A673 (cell line): ENCODE results near the gene MPHOSPH6.

Experiments
- EZH2 ChIP-seq: fragments of 200-600 bp; sonication (generic); IDR thresholded peaks from 2 replicates; pipeline ENCODE4 v1.6.1; 2017; ENCODE audit warnings: borderline replicate concordance, low read depth, mild to moderate bottlenecking, mixed read lengths, antibody characterized with exemption, low read length; ENCODE audit not compliant: poor library complexity, severe bottlenecking
- TF ChIP-seq, protein P1 (sequence below): fragments of 300-800, 200-600 bp; sonication (generic); conservative IDR thresholded peaks from 2 replicates; pipeline ENCODE4 v1.5.1; 2017; ENCODE audit warnings: low read depth, mild to moderate bottlenecking, antibody characterized with exemption, low read length, moderate library complexity, mixed read lengths

DNA sequence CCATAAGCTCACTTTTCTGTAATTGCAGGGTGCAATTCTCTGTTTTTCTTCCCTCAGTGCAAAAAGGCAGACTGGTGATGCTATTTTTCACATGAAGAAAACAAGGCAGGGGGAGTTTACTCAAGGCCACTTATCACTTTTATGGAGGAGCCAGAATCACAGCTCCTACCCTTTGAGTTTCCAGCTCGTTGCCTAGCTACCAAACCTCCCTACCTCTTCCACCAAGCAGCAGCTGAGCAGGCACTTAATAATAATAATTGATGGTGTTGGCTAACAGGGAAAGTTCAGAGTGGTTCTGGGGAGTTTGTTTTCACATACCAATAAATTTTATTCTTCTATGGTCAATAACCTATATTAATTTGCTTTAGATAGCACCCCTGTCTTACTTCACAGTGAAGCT is 31.9 kb upstream of the MPHOSPH6 start:
- TF ChIP-seq EZH2 = no peak
- TF ChIP-seq, protein P1, sequence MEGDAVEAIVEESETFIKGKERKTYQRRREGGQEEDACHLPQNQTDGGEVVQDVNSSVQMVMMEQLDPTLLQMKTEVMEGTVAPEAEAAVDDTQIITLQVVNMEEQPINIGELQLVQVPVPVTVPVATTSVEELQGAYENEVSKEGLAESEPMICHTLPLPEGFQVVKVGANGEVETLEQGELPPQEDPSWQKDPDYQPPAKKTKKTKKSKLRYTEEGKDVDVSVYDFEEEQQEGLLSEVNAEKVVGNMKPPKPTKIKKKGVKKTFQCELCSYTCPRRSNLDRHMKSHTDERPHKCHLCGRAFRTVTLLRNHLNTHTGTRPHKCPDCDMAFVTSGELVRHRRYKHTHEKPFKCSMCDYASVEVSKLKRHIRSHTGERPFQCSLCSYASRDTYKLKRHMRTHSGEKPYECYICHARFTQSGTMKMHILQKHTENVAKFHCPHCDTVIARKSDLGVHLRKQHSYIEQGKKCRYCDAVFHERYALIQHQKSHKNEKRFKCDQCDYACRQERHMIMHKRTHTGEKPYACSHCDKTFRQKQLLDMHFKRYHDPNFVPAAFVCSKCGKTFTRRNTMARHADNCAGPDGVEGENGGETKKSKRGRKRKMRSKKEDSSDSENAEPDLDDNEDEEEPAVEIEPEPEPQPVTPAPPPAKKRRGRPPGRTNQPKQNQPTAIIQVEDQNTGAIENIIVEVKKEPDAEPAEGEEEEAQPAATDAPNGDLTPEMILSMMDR = no peak
